LNCAP (cell line): Measurements from ENCODE around the gene ST8SIA2.

ENCODE experiments used
- CTCF ChIP-seq: fragments of 450-650 bp; IDR thresholded peaks from 2 replicates; pipeline ENCODE4 v1.5.1; 2017; ENCODE audit warnings: mild to moderate bottlenecking

The ST8SIA2 gene

GRCh38 chr15:92499731-92500530 is 106.2 kb downstream of the ST8SIA2 start:
- no peak for TF ChIP-seq CTCF

DNA sequence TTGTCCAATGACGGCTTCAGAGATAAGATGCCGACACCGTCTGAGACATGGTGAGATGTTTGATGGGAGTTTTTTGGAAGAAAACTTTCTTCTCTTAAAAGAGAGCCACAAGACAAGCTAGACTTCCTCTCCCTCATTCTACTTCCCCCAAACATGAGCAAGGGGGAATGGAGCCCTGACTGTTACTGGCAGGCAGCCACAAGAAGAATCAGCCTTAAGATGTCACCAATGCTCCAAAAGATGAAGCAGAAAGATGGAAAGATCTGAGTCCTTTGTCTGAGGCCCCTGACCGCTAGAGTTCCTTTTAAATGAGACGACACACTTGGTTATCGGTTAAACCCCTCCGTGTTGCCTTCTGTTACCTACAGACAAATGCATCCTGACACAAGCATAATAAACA is 108.7 kb downstream of the ST8SIA2 start:
- no peak for TF ChIP-seq CTCF

DNA sequence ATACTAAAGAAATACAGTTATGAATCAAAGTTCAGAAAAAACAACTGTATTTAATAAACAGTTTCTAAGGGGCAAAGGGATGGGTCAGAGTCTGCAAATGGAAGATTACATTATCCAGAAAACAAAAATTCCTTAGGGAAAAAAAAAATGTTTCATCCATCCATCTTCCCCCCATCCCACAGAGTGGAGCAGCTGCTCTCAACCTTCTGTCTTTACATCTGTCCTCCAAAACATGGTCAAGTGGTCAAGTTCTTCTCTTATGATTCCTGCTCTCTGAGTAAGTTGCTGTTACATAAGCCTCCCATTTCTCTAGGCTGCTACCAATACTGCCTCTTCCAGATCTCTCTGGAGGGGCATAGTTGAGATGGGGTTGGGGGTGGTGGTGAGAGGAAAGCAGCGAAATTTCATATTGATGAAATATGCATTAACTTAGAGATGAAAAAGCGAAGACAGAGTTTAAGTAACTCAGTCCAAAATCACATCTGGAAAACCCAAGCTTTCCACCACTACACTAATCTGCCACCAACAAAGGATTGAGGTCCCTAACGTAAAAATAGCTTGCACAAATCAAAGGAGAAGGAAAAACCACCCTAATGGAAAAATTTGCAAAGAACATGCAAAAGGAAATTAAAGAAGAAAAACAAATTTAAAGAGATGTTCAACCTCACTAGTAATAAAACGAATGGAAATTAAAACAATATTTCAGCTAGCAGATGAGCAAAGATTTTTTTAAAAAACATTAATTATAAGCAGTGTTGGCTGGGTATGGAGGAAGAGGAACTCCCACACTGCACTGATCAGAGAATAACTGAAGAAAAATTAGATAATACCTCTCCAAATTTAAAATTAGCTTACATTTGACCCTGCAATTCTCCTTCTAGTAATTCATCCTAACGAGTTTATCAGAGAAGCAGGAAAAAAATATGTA is 109.5 kb downstream of the ST8SIA2 start:
- TF ChIP-seq CTCF, result no peak

DNA sequence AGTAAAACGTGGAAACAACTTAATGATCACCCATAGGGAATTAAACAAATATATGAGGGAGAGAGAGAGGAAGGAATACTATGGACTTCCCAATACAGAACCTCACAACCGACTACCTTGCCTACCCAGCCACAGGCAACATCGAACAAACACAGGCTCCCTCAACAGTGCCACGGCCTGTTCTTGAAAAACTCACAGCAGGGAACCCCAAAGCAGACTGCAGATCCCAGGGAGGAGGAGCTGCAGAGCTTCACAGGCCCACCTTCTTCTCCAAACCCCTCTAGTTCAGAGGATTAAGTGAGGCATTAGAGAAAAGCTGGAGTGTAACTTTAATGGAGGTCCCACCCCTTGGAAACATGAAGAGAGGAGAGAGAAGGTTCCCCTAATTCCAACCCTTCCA is 110.2 kb downstream of the ST8SIA2 start:
- TF ChIP-seq CTCF, result no peak

DNA sequence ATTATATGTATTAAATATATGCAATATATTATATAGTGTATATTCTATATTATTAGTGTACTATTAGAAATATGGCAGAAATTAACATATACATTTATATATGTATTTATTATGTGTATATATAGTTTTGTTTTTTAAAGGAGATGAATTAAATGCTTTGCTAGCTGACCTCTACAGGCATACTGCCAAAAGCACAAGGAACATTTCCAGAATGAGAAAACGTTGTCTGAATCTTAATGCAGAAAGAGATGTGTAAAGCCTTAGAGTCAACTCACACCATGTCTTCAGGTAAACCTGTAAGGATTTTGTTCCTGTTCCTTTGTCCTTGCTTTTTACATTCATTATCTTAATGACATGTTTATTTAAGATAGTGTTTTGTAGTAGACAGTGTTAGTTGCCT is 111.9 kb downstream of the ST8SIA2 start:
- TF ChIP-seq CTCF, result no peak

DNA sequence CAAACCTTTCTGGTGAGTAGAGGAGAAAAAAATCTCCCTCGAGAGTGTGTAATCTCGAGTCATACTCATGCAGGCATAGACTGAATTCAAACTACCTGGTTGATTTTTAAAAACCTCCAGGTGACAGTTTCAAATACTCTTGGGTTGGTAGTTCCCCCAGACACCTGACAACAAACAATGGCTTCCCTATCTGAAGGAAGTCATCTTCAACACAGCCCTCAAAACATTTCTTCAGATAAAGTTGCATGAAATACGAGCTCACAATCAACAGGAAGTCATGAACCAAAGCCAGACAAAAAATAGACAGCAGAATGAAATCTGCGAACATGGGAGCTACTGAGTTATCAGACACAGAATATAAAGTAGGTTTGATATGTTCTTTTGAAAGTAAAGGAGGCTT is 112.8 kb downstream of the ST8SIA2 start:
- TF ChIP-seq CTCF, result no peak

- no peak for TF ChIP-seq CTCF
Observed at GRCh38 chr15:92510163-92510882, 116.6 kb downstream of the ST8SIA2 start.
